ENCODE results near the gene IL15.

DNA sequence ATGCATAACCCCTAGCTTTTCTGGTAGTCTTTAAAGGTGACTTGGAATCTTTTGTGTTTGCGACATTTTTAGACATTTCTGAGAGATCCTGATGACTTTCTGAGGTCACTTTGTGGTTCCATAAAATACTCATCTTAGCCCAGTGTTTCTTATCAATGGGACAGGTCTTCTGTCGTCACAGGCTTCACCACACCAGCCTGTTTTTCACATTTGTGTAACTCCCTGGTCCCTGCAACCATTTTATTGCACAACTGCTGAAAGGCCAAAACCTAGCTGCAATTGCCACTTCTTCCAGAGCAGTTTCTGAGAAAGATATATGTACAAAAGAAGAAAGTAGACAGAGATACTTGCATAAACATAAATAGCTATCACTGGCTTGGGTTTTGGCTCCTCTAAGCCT is 120.9 kb downstream of the IL15 start:
- TF ChIP-seq, protein P1, sequence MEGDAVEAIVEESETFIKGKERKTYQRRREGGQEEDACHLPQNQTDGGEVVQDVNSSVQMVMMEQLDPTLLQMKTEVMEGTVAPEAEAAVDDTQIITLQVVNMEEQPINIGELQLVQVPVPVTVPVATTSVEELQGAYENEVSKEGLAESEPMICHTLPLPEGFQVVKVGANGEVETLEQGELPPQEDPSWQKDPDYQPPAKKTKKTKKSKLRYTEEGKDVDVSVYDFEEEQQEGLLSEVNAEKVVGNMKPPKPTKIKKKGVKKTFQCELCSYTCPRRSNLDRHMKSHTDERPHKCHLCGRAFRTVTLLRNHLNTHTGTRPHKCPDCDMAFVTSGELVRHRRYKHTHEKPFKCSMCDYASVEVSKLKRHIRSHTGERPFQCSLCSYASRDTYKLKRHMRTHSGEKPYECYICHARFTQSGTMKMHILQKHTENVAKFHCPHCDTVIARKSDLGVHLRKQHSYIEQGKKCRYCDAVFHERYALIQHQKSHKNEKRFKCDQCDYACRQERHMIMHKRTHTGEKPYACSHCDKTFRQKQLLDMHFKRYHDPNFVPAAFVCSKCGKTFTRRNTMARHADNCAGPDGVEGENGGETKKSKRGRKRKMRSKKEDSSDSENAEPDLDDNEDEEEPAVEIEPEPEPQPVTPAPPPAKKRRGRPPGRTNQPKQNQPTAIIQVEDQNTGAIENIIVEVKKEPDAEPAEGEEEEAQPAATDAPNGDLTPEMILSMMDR (conservative IDR thresholded peaks at IDR 0.05) = no peak
- TF ChIP-seq ZFX (IDR thresholded peaks at IDR 0.05) = no peak

Data from C4-2B (cell line).